Kidney tubule cell (primary cell): ENCODE data around the gene TLR7.

Experiments used
- DNase-seq: peaks from one replicate; pipeline ENCODE4 v3.0.0-alpha.2; 2018; ENCODE audit warnings: low spot score

TLR7 gene

DNA sequence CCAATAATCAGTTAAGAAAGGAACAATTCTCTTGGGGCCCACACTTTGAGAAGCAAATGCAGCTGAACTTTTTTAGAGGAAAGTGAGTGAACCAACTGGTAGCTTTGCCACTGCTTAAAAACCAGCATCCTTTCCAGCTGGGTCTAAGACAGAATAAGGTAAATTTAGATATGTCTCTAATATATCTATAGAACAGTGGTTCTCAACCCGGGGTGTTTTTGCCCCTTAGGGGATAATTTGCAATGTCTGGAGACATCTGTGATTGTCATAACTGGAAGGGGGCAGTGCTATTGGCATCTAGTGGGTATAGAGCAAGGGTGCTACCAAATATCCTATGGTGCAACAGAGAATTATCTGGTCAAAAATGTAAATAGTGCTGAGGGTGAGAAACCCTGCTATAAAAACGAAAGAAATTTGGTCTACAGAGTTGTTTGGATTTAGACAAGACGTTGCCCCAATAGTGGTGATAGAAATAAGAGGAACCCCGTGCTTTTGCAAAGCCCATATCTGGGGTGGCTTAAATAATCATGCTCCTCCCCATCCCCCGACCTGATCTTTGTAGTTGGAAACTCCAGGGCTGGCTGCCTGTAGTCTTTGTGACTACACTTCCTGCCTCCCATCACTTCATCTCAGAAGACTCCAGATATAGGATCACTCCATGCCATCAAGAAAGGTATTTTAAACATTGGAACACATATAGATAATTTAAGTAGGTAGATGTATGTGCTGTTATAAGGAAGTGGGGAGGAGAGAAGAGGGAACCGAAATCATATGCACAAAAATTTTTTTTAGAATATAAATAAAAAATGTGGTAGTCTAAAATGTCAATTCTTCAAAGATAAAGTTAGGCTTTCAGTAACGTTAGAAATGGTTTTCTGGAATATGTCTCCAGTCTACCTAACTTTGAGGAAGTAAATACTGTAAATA lies at the start of gene TLR7:
Gene TLR7, plus strand, starts transcription at position 622 of the 927 bp plus-strand sequence. CDS start 507 bp downstream, outside the sequence.
- DNase-seq = no peak

DNA sequence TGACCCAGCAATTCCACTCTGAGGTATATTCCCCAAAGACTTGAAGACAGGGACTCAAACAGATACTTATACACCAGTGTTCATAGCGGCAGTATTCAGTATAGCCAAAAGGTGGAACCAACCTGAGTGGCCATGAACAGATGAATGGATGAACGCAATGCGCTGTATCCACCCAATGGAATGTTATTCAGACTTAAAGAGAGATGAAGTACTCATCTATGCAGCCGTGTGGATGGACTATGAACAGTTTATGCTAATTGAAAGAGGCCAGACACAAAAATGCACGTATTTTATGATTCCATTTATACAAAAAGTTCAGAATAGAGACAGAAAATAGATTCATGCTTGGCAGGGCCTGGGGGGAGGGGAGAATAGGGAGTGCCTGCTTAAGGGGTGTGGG lies 49.3 kb upstream of the TLR7 start:
- DNase-seq = no peak

DNA sequence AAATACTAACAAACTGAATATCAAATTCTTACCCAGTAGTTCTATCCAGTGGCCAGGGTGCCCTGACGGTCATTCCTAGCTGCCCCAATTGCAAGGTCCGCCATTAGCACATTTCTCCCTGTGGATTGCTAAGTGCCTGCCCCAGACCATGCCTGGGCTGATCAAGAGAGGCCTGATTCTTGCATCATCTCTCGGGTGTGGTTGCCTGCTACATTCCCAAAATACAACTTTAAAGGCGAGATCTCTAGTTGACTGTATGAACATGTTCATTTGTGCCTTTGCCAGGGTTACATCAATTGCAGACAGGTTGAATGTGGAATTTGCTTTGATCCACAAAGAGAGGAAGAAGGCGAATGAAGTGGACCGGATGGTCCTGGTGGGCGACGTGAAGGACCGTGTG lies 47.6 kb upstream of the TLR7 start:
- no peak for DNase-seq

DNA sequence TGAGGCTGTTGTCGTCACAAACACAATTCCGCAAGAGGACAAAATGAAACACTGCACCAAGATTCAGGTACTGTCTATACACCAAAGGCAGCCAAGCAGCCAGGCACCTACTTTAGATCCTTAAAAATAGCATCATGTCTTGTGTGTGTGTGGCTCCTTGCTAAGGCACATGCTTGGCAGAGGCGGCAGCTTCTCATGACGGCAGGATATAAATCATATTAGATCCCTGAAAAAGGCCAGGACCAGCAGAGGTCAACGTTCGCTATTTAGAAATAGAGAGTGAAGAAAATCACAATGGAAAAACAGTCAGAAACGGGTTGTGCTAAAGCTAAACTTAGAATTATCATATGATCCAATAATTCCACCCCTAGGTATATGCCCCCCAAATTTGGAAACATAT lies 46.1 kb upstream of the TLR7 start:
- DNase-seq = no peak

DNA sequence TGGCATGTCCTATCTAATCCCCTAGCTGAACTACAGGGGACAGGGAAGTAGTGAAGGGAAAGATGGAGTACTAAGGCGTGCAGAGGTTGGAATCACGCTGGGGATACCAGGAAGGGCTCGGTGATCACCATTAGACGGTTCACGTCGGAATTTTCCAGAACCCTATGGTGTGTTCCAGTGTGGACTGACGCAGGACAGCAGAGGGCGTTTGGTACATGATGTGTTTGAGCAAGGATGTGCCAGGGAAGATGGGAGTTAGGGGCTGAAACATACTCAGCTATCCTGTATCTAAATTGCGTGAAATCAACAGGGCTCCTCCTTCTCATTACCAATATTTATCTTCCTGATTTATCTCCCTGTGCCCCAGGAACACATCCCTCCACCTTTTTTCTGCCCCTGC lies 41.9 kb upstream of the TLR7 start:
- no peak for DNase-seq

DNA sequence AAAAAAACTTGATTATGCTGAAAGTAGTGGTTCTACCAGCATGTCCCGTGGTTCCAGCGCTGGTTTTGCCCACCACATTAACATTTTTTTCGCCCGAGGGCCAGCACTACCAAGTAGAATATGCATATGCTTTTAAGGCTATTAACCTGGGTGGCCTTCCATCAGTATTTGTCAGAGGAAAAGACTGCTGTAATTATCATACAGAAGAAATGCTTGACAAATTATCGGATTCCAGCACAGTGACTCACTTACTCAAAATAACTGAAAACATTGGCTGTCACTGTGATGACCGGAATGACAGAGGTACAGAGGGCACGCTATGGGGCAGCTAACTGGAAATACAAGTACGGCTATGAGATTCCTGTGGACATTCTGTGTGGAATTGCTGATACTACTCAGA lies 41.1 kb upstream of the TLR7 start:
- peak; percentile 89 for DNase-seq

DNA sequence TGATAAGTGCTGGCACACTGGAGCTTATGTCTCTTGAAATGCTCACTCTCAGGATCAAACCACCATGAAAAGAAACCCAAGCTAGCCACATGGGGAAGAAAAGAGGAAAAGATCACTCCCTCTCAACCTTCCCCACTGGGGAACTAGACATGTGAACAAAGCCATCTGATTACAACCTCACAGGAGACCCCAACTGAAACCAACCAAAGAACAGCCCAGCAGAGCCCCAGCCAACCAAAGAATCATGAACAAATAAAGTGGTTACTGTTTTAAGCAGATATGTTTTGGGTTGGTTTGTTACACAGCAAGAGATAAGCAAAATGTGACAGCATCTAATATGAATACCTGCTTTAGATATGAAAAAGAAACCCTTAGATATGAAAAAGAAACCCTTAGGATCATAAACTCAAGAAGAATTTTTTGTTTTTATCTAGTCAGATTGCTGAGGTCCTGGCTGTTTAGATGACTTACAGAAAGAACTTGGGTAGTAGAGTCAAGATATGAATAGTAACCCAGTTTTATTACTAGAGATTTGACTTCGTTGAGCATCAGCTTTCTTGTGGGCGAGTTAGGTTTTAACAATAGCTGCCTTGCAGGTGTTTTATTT lies 23.7 kb upstream of the TLR7 start:
- no peak for DNase-seq

DNA sequence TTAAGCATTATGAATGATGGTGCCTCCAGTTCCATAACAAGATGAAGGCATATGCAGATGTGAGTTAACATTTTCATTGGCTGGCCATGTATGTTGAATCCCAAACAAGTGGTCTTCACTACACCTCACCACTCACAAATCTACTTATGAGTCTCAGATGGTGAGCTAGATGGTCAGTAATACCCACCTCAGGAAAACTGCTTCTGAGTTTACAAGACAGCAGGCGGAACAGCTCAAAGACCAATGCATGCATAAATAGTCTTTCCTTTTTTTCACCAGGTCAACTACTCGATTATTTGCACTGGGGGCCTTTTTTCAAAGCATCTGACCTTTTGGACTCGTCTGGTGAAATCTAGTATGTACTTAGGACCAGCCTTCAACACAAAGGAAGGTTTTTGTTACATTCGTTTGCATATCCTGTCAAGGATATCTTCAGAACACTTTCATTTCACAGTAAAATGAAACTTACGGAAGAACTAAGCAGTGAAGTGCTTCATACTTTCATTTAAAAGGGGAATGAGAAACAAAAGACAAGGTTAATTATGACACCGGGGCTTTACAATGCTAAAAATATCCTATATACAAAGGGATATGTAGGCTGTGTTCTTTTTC lies 23.1 kb upstream of the TLR7 start:
- no peak for DNase-seq

DNA sequence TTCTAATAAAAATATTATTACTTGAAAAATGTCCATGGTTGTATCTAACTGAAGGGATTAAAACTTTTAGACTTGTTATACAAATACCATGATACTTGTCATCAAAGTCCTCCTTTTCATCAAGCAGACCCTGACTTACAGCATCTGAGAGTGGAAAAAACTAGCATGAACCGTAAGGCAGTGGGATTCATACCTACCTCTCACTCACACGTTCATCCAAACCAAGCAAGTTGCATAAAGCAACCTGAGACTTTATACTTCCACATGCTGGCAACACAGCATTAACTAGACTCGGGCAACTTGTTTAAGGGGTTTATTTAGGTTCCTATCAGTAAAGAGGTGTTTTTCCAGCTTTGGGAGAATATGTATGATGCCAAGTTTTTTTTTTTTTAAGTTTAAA lies 22.6 kb upstream of the TLR7 start:
- no peak for DNase-seq

DNA sequence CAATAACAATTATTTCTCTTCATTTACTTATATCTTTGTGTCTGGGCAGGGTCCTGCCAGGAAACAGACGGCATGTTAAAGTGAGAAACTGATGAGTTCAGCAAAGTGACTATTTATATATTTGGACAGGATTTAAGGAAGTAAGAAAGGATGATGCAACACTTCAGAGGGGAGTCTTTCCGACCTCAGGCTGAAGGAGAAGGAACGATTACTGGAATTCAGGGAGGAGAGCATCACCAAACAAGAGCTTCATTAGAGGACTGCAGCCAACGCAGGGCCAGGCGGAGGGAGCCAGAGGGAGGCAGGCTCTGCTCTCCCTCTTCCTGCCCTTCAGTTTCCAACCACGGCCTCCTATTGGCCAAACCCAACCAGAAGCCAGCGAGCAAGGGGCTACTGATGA lies 1.5 kb upstream of the TLR7 start:
- no peak for DNase-seq

DNA sequence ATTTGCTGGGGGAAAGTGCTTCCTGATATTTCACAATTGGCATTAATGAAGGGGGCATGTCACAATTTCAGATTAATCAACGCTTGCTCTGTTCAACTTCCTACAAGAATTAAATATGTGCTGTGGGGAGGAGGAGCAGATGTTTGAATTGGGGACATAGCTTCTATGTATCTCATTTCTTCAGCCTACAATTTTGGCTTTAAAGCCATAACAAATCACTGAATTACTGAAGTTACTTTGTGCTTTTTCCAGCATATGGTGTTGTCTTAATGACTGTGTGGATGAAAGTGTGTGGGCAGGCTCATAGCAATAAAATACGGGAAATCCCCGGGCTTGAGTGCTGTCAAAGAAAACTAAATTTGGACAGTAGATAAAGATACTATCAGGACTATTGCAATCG lies 813 bp downstream of the TLR7 start:
- DNase-seq = no peak

DNA sequence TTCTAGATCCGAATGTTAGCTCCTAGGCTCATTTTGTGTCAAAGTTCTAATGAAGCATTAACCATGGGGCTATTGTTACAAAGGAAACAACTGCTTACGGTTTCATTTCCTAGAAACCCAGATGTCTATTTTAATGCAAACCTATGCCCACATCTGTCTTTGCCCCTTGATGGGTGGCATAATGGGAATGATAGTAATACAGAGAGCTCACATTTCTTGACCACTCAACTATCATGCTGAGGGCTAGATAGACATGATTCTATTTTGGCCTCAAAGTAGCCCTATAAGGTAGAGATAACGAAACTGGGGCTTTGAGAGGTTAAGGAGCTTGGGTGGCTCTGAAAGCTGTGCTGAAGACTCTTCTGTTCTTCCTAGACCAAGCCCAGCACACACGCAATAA lies 1.9 kb downstream of the TLR7 start:
- no peak for DNase-seq

DNA sequence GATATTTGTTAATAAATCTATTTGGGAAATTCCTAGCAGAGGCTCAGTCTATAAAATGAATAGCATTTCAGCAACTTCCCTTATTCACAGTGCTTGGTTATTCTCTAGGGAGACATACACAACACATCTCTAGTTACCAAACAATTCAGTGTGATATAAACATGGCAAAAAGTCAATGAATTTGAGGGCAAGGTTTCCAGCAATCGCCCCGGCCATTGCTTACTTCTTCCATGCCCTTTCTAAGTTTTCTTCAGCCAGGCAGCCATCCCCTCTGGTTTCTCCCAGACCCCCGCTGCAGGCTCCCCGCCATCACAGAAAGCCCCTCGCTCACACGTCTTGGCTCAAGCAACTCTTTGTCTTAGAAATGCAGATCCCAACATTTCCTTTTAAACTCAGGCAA lies 4.4 kb downstream of the TLR7 start:
- no peak for DNase-seq

DNA sequence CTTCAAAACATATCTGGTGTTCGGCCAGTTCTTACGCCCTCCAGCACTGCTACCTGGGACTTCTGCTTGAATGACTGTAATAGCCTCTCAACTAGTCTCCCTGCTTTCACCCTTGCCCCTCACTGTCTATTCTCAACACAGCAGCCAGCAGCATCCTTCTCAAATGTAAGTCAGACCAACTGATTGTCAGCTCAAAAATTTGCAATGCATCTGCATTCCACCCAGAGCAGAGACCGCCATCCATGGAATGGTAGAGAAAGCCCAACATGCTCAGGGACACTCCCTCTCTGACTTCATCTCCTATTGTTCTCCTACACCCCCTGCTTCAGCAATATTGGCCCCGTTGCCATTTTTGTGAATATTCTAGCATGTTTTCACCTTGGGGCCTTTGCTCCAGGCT lies 5.9 kb downstream of the TLR7 start:
- no peak for DNase-seq

DNA sequence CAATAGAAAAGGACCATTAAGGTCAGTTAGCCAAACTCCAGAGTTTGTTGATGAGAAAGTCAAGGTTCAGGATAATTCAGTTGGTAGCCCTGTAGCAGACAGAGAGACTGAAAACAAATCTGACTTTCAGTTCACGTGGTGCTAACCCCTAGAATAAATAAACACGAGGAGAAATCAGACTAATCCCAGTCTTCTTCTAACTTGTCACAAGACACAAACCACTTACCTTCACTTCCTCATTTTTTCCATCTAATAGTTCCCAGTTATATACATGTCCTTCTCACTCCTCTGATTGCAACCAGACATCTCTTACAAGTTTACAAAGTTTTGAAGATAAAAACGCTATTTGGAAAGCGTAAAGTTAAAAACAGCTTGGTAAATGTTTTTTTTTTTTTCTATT lies 7.7 kb downstream of the TLR7 start:
- no peak for DNase-seq

DNA sequence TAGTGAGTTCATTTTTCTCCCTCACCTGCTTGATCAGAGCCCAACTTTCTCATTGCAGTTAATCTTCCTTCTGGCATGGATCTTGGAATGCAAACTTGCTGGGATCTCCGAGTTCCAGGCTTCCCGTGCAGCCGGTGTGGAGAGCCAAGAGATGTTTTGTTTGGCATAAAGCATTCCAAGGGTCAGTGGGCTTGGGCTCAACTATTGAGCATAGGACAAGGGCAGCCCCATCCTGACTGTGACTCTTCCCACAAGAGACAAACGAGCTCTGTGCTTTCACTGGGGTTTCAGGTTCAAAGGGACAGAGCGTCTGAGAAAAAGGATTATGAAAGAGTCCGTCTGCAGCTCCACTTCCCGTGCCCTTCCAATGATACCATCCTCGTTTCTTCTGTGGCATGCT lies 10.5 kb downstream of the TLR7 start:
- no peak for DNase-seq

DNA sequence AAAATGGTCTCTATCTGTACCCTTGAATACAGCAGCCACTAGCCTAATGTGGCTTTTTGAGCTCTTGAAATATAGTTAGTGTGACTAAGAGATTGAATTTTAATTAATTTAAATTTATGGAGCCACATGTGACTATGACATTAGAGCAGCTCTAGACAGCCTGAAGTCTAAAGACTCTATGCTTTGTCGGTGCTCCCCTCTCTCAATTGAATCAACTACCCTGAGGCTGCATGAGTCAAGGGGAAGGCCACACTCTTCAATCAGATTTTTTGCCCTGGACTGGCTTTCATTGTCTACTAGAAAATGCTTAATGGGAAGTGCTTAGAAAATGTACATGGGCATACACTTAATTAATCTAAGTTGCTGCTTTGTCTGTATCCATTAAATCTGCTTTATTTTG lies 11.7 kb downstream of the TLR7 start:
- DNase-seq = no peak

DNA sequence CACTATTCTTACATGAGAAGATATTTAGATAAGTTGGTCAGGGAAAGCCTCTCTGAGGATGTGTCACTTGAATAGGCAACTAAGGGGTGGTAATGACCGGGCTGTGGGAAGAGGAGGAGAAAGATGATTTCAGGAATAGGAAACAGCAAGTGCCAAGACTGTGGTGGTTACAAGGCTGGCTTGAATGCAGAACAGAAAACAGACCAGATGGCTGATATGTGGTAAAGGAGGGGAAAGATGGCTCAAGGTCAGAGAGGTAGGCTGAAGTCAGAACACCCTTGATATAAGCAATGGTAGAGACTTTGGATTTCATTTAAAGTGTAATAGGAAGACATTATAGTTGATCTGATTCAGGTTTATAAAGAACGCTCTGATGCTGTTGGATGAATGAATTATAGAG lies 15.0 kb downstream of the TLR7 start:
- DNase-seq = no peak

DNA sequence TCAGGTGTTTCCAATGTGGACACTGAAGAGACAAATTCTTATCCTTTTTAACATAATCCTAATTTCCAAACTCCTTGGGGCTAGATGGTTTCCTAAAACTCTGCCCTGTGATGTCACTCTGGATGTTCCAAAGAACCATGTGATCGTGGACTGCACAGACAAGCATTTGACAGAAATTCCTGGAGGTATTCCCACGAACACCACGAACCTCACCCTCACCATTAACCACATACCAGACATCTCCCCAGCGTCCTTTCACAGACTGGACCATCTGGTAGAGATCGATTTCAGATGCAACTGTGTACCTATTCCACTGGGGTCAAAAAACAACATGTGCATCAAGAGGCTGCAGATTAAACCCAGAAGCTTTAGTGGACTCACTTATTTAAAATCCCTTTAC lies 18.6 kb downstream of the TLR7 start:
- no peak for DNase-seq

DNA sequence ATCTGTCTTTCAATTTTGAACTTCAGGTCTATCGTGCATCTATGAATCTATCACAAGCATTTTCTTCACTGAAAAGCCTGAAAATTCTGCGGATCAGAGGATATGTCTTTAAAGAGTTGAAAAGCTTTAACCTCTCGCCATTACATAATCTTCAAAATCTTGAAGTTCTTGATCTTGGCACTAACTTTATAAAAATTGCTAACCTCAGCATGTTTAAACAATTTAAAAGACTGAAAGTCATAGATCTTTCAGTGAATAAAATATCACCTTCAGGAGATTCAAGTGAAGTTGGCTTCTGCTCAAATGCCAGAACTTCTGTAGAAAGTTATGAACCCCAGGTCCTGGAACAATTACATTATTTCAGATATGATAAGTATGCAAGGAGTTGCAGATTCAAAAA lies 19.7 kb downstream of the TLR7 start:
- DNase-seq = no peak

DNA sequence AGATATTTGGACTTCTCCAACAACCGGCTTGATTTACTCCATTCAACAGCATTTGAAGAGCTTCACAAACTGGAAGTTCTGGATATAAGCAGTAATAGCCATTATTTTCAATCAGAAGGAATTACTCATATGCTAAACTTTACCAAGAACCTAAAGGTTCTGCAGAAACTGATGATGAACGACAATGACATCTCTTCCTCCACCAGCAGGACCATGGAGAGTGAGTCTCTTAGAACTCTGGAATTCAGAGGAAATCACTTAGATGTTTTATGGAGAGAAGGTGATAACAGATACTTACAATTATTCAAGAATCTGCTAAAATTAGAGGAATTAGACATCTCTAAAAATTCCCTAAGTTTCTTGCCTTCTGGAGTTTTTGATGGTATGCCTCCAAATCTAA lies 20.3 kb downstream of the TLR7 start:
- no peak for DNase-seq

DNA sequence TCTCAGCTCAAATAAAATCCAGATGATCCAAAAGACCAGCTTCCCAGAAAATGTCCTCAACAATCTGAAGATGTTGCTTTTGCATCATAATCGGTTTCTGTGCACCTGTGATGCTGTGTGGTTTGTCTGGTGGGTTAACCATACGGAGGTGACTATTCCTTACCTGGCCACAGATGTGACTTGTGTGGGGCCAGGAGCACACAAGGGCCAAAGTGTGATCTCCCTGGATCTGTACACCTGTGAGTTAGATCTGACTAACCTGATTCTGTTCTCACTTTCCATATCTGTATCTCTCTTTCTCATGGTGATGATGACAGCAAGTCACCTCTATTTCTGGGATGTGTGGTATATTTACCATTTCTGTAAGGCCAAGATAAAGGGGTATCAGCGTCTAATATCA lies 20.9 kb downstream of the TLR7 start:
- no peak for DNase-seq

DNA sequence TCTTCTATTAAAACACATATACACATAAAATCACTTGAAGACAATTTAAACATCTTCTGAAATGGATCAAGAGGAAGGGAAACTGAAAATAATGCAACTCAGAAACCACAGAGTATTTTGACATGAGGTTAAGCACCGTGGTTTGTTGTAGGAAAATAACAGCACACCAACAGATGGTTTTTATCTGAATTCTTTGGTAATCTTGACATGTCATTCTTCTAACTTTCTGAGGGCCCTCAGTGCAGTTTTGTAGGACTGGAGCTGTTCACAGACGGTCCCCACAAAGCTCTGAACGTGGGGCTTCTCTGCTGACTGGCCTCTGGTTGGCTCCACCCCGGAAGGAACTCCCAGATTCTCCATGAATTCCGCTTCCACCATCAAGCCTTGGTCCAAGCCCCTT lies 23.6 kb downstream of the TLR7 start:
- no peak for DNase-seq
